ENCODE results near the gene CDKN2AIP. TPM values are rescaled to one million over a fixed set of nuclear protein-coding genes. Genes with fewer than 3 reads are reported as not detected.

CDKN2AIP gene
- total RNA-seq, 4 donors from 2014 or later, result 17.1 to 24.4 (median 22.7) TPM

DNA sequence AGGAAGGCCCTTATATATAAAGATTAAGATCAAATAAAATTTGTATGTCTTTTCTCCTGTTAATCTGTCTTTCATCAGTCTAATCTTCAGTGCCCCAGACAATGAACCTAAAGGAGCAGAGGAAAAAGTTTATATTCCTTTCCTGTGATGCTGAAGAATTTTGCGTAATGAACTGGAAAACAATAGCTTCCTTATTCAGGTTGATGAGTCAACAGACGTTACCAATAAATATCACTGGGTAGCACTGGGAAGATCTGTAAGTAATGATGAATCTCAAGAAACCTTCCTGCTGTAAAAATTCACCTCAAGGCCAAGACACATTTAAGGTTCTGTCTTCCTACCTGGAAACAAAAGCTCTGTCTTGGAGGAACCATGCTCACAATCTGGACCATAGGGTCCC, 25.5 kb downstream of the CDKN2AIP start:
- TF ChIP-seq, protein P1, sequence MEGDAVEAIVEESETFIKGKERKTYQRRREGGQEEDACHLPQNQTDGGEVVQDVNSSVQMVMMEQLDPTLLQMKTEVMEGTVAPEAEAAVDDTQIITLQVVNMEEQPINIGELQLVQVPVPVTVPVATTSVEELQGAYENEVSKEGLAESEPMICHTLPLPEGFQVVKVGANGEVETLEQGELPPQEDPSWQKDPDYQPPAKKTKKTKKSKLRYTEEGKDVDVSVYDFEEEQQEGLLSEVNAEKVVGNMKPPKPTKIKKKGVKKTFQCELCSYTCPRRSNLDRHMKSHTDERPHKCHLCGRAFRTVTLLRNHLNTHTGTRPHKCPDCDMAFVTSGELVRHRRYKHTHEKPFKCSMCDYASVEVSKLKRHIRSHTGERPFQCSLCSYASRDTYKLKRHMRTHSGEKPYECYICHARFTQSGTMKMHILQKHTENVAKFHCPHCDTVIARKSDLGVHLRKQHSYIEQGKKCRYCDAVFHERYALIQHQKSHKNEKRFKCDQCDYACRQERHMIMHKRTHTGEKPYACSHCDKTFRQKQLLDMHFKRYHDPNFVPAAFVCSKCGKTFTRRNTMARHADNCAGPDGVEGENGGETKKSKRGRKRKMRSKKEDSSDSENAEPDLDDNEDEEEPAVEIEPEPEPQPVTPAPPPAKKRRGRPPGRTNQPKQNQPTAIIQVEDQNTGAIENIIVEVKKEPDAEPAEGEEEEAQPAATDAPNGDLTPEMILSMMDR (IDR thresholded peaks at IDR 0.05; ENCODE audit: low read depth), result no peak

DNA sequence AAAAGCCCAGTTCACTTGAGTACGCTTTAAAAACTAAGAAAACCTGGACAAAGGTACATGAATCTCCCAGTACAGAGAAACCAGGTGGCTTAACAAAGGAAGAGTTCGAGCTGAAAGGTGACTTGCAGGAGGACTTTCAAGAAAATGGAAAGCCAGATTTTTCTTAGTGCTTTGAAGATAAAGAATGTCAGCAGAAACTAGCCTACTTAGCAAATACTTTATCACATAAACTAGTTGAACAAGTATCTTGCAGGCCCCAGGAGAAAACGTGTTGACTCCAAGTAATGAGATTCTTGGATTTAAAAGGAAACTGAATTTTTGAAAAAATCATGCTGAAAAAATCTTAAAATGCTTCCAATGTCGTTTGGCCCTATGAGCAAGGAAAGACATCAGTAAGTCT, 26.4 kb downstream of the CDKN2AIP start:
- TF ChIP-seq, protein P1 (IDR thresholded peaks at IDR 0.05; ENCODE audit: low read depth), result no peak

DNA sequence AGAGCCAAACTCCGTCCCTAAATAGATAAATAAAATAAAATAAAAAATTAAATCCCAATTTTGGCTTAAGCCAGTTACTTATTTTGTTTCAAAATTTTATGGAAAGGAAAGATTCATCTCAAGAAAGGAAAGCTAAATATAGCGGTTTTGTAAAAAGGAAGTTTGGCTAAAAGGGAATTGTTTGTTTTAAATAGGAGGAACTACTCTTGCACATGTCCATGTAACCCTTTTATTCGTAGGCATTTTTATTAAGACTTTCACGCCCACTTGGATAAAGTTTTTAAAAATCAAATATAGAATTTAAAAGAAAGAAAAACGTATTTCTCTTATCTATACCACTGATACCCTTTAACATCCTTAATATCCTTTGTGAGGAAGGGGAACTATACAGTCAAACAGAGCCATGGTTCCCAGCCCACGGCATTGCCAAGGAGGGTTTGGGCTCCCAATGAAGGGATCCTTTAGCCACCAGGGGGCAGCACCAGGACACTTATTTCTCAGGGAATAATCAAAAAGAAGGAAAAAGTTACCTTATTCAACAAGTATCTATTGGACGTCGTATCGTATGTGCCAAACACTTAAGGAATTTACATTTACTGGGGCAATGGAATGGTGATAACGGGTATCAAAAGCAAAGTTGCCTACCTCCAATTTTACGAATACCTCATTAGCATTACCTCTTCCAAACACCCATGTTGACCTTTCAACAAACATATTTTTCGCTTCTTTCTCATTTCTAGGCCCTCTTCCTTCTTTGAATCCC, 27.7 kb downstream of the CDKN2AIP start:
- TF ChIP-seq, protein P1 (IDR thresholded peaks at IDR 0.05; ENCODE audit: low read depth), result no peak

DNA sequence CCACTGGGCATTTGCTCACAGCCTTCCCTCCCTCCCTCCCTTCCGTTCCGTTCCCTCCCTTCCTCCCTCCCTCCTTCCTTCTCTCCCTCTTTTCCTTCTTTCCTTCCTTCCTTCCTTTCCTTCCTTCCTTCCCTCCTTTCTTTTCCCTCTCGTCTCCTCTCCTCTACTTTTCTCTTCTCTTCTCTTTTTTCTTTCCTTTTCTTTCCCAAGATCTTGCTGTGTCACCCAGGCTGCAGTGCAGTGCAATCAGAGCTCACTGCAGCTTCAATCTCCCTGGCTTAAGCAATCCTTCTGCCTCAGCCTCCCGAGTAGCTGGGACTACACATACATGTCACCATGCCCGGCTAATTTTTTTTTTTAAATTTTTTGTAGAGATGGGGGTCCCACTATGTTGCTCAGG, 33.7 kb downstream of the CDKN2AIP start:
- TF ChIP-seq, protein P1 (IDR thresholded peaks at IDR 0.05; ENCODE audit: low read depth), result no peak

DNA sequence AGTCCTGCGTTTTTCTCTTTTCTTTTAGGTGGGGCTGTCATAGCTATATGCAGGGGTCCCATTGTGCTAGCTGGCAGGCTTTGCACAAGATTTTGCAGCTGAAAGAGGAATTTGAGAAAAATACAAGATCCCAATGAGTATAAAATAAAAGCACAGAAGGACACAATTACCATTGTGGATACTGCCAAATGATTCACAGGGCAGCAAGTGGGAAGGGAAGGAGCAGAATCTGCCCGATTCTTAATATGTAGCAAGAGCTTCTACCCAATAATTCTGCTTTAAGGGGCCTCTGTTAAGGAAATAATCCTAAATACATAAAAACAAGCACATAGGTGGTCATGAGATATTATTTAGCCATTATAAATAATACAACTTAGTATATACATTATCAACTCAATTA, 34.5 kb downstream of the CDKN2AIP start:
- TF ChIP-seq, protein P1 (IDR thresholded peaks at IDR 0.05; ENCODE audit: low read depth), result no peak

DNA sequence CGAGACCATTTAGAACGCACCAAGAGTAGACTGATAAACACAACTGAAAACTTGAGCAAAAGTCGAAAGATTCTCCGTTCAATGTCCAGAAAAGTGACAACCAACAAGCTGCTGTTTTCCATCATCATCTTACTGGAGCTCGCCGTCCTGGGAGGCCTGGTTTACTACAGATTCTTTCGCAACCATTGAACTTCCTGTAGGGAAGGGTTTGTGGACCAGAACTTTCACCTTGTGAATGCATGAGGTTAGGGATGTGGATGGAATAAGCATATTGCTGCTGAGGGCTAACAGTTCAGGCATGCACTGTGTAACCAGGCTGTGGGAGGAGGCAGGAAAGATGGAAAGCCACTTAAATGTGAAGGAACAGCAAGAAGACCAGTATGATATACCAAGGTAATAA, 39.6 kb downstream of the CDKN2AIP start:
- TF ChIP-seq, protein P1 (IDR thresholded peaks at IDR 0.05; ENCODE audit: low read depth), result no peak

DNA sequence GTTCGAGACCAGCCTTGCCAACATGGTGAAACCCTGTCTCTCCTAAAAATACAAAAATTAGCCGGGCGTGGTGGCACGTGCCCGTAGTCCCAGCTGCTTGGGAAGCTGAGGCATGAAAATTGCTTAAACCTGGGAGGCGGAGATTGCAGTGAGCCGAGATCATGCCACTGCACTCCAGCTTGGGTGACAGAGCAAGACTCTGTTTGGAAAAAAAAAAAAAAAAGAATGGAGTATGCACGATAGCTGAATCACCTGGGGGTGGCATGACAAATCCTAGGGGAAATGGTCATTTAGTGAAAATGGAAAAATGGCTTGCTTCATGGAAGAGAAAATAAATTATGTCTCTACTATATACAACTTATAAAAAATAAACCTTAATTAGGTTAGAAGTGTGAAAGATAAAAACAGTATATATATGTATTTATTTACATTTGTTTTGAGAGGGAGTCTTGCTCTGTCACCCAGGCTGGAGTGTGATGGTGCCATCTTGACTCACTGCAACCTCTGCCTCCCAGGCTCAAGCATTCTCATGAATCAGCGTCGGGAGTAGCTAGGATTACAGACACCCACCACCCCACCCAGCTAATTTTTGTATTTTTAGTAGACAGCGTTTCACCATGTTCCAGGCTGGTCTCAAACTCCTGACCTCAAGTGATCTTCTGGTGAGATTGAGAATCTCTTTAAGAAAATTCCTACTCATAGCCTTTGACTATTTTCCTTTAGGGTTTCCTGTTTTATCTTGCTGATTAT, 41.1 kb downstream of the CDKN2AIP start:
- TF ChIP-seq, protein P1 (IDR thresholded peaks at IDR 0.05; ENCODE audit: low read depth), result no peak

Measured in subcutaneous adipose tissue (tissue), 4 donors.